Neural progenitor cell (in vitro differentiated cells): ENCODE results near the gene TPGS1.
A peak's percentile ranks its signal among the peaks of the same experiment; 100 is the strongest.

Source experiments
- EZH2 ChIP-seq: fragments of 200-600 bp; sonication (generic); IDR thresholded peaks from 2 replicates; pipeline ENCODE4 v1.6.1; 2017; ENCODE audit warnings: antibody characterized with exemption, mild to moderate bottlenecking, moderate library complexity
- TF ChIP-seq, protein P1 (sequence below): fragments of 200-600 bp; sonication (generic); IDR thresholded peaks from 2 replicates; pipeline ENCODE4 v1.5.1; 2017; ENCODE audit warnings: antibody characterized with exemption, mild to moderate bottlenecking

- TF ChIP-seq, protein P1, sequence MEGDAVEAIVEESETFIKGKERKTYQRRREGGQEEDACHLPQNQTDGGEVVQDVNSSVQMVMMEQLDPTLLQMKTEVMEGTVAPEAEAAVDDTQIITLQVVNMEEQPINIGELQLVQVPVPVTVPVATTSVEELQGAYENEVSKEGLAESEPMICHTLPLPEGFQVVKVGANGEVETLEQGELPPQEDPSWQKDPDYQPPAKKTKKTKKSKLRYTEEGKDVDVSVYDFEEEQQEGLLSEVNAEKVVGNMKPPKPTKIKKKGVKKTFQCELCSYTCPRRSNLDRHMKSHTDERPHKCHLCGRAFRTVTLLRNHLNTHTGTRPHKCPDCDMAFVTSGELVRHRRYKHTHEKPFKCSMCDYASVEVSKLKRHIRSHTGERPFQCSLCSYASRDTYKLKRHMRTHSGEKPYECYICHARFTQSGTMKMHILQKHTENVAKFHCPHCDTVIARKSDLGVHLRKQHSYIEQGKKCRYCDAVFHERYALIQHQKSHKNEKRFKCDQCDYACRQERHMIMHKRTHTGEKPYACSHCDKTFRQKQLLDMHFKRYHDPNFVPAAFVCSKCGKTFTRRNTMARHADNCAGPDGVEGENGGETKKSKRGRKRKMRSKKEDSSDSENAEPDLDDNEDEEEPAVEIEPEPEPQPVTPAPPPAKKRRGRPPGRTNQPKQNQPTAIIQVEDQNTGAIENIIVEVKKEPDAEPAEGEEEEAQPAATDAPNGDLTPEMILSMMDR = no peak
- TF ChIP-seq EZH2 = peak; percentile 85
Measured at GRCh38 chr19:497869-498510, 9.3 kb upstream of the TPGS1 start.
